SK-N-SH (cell line): ENCODE measurements around the gene OGFOD3. TPM values are rescaled to one million over a fixed set of nuclear protein-coding genes. Genes with fewer than 3 reads are reported as not detected.

ENCODE experiments used
- CTCF ChIA-PET: fragments of 300-600, 350-600 bp; formaldehyde crosslinking; extraction: SDS; loops from one replicate; lab custom pipeline; 2021; lab: Yijun Ruan, JAX
- POLR2A ChIA-PET: fragments of 350-600 bp; sonication (Branson Sonifier 250); formaldehyde crosslinking; extraction: SDS; loops from one replicate; lab custom pipeline; 2020; ENCODE audit warnings: antibody characterized with exemption, inconsistent platforms; lab: Yijun Ruan, JAX
- DNase-seq: peaks from one replicate; pipeline ENCODE4 v3.0.0; 2012
- H2AFZ ChIP-seq: fragments of 200-600 bp; sonication (generic); 2 replicates; pipeline ENCODE4 v1.8.1; 2016; ENCODE audit warnings: antibody characterized with exemption, mild to moderate bottlenecking, low read depth
- H3F3A ChIP-seq: fragments of 200-600 bp; sonication (generic); replicated peaks from 2 replicates; pipeline ENCODE3; 2016; ENCODE audit warnings: antibody characterized with exemption, mild to moderate bottlenecking; ENCODE audit not compliant: insufficient read depth
- H3K27ac ChIP-seq, 2 experiments: fragments of 200-500 bp in 1 of 2; fragments of 200-600 bp in 1 of 2; sonication (Bioruptor generic) in 1 of 2; sonication (generic), shearing (Covaris generic) in 1 of 2; 2 replicates each; pipeline versions ENCODE4 v1.5.1 to v1.6.1; 2014 to 2016; ENCODE audit warnings: low read depth in 2 of 2, inconsistent platforms in 1 of 2, low read length in 1 of 2, mild to moderate bottlenecking in 1 of 2, mixed read lengths in 1 of 2
- H3K27me3 ChIP-seq: fragments of 200-600 bp; sonication (generic), shearing (Covaris generic); 2 replicates; pipeline ENCODE4 v1.6.1; 2016; ENCODE audit warnings: mixed run types; ENCODE audit not compliant: insufficient read depth
- H3K36me3 ChIP-seq, 2 experiments: fragments of 200-500 bp in 1 of 2; fragments of 200-600 bp in 1 of 2; sonication (Bioruptor generic) in 1 of 2; sonication (generic) in 1 of 2; replicated peaks in 1 of 2; 2 replicates each; pipeline versions ENCODE3 to v1.5.1; 2014 to 2016; ENCODE audit warnings: low read length in 1 of 2, mild to moderate bottlenecking in 1 of 2; ENCODE audit not compliant: insufficient read depth in 2 of 2, control insufficient read depth in 1 of 2
- H3K4me1 ChIP-seq, 2 experiments: fragments of 200-500 bp in 1 of 2; fragments of 200-600 bp in 1 of 2; sonication (Bioruptor generic) in 1 of 2; sonication (generic), shearing (Covaris generic) in 1 of 2; 2 replicates each; pipeline versions ENCODE4 v1.5.1 to v1.6.1; 2014 to 2016; ENCODE audit warnings: low read depth in 1 of 2, low read length in 1 of 2, mixed run types in 1 of 2; ENCODE audit not compliant: insufficient read depth in 2 of 2, control insufficient read depth in 1 of 2
- H3K4me2 ChIP-seq: fragments of 200-600 bp; sonication (generic), shearing (Covaris generic); 2 replicates; pipeline ENCODE4 v1.6.1; 2017; ENCODE audit warnings: mixed run types
- H3K4me3 ChIP-seq, 2 experiments: fragments of 200-500 bp in 1 of 2; fragments of 200-600 bp in 1 of 2; sonication (Bioruptor generic) in 1 of 2; sonication (generic), shearing (Covaris generic) in 1 of 2; 2 replicates each; pipeline versions ENCODE4 v1.5.1 to v1.8.1; 2014 to 2016; ENCODE audit warnings: low read depth in 2 of 2, inconsistent platforms in 1 of 2, low read length in 1 of 2, mild to moderate bottlenecking in 1 of 2, mixed read lengths in 1 of 2, moderate library complexity in 1 of 2
- H3K79me2 ChIP-seq: fragments of 200-600 bp; sonication (generic); 2 replicates; pipeline ENCODE4 v1.8.1; 2017; ENCODE audit warnings: mild to moderate bottlenecking; ENCODE audit not compliant: insufficient read depth
- H3K9ac ChIP-seq: fragments of 200-600 bp; sonication (generic); 2 replicates; pipeline ENCODE4 v1.6.1; 2017; ENCODE audit warnings: mixed run types
- H3K9me2 ChIP-seq: fragments of 200-600 bp; sonication (generic); 2 replicates; pipeline ENCODE4 v1.6.1; 2017; ENCODE audit warnings: mixed run types
- H3K9me3 ChIP-seq: fragments of 200-600 bp; sonication (generic); 2 replicates; pipeline ENCODE4 v1.6.1; 2017; ENCODE audit warnings: mixed run types, mild to moderate bottlenecking, moderate library complexity
- H4K20me1 ChIP-seq: fragments of 200-600 bp; sonication (generic); 2 replicates; pipeline ENCODE4 v1.6.1; 2017; ENCODE audit warnings: mild to moderate bottlenecking, mixed run types; ENCODE audit not compliant: insufficient read depth
- CHD2 ChIP-seq: fragments of 150-350 bp; IDR thresholded peaks from 2 replicates; pipeline ENCODE4 v1.6.1; 2018; ENCODE audit warnings: low read length; ENCODE audit not compliant: partially characterized antibody
- CTCF ChIP-seq: fragments of 200-600 bp; sonication (generic); IDR thresholded peaks from 2 replicates; pipeline ENCODE4 v1.6.1; 2017; ENCODE audit warnings: antibody characterized with exemption, mild to moderate bottlenecking, moderate library complexity
- ELF1 ChIP-seq: IDR thresholded peaks from 2 replicates; pipeline ENCODE4 v1.4.0; 2012
- EP300 ChIP-seq, 2 experiments: IDR thresholded peaks; 2 replicates each; pipeline versions ENCODE4 v1.4.0 to v1.6.1; 2012; ENCODE audit warnings: borderline replicate concordance in 1 of 2, low read depth in 1 of 2, low read length in 1 of 2
- EZH2phosphoT487 ChIP-seq: fragments of 200-600 bp; sonication (generic); IDR thresholded peaks from 2 replicates; pipeline ENCODE4 v1.6.1; 2017; ENCODE audit warnings: low read depth, mixed run types, mild to moderate bottlenecking, antibody characterized with exemption, moderate library complexity, borderline replicate concordance
- FOSL2 ChIP-seq: IDR thresholded peaks from 2 replicates; pipeline ENCODE4 v1.4.0; 2012; ENCODE audit warnings: low read depth, mild to moderate bottlenecking, moderate library complexity, borderline replicate concordance
- FOXJ3 ChIP-seq: sonication (generic); formaldehyde crosslinking; IDR thresholded peaks from 2 replicates; pipeline ENCODE4 v1.5.1; 2020; ENCODE audit warnings: mild to moderate bottlenecking, missing genetic modification reagents
- FOXM1 ChIP-seq: IDR thresholded peaks from 2 replicates; pipeline ENCODE4 v1.4.0; 2012; ENCODE audit warnings: low read depth, mild to moderate bottlenecking
- JUND ChIP-seq: IDR thresholded peaks from 2 replicates; pipeline ENCODE4 v1.4.0; 2012
- MXI1 ChIP-seq: IDR thresholded peaks from 2 replicates; pipeline ENCODE4 v1.6.1; 2012; ENCODE audit warnings: mild to moderate bottlenecking, low read depth, low read length, improper control_type of control experiment
- NRF1 ChIP-seq: IDR thresholded peaks from 2 replicates; pipeline ENCODE4 v1.6.1; 2012; ENCODE audit warnings: low read depth, mild to moderate bottlenecking, low read length
- POLR2AphosphoS5 ChIP-seq: IDR thresholded peaks from 2 replicates; pipeline ENCODE4 v1.6.1; 2012; ENCODE audit warnings: low read depth, low read length
- RAD21 ChIP-seq: IDR thresholded peaks from 2 replicates; pipeline ENCODE4 v1.6.1; 2012; ENCODE audit warnings: mild to moderate bottlenecking, low read length
- RCOR1 ChIP-seq: fragments of 150-350 bp; IDR thresholded peaks from 2 replicates; pipeline ENCODE4 v1.6.1; 2017; ENCODE audit warnings: antibody characterized with exemption, low read length
- RFX5 ChIP-seq: IDR thresholded peaks from 2 replicates; pipeline ENCODE4 v1.6.1; 2012; ENCODE audit warnings: mild to moderate bottlenecking, improper control_type of control experiment, low read length
- RXRA ChIP-seq: IDR thresholded peaks from 2 replicates; pipeline ENCODE4 v1.4.0; 2012; ENCODE audit warnings: low read depth, mild to moderate bottlenecking, borderline replicate concordance
- SIN3A ChIP-seq: IDR thresholded peaks from 2 replicates; pipeline ENCODE4 v1.6.1; 2012; ENCODE audit warnings: low read depth, mild to moderate bottlenecking, low read length, moderate library complexity, borderline replicate concordance
- SMC3 ChIP-seq: IDR thresholded peaks from 2 replicates; pipeline ENCODE4 v1.6.1; 2012; ENCODE audit warnings: low read depth, low read length, improper control_type of control experiment
- USF1 ChIP-seq: IDR thresholded peaks from 2 replicates; pipeline ENCODE4 v1.4.0; 2012; ENCODE audit warnings: low read depth, borderline replicate concordance
- YY1 ChIP-seq: IDR thresholded peaks from 2 replicates; pipeline ENCODE4 v1.4.0; 2012; ENCODE audit warnings: low read depth, mild to moderate bottlenecking
- ZBTB33 ChIP-seq: IDR thresholded peaks from 2 replicates; pipeline ENCODE4 v1.4.0; 2012; ENCODE audit warnings: low read depth, borderline replicate concordance
- WGBS: methylation state at CpG from one replicate; pipeline ENCODE4 v1.1.6; 2017; ENCODE audit warnings: low lambda C conversion rate; 5-methylcytosine and 5-hydroxymethylcytosine counted together
- polyA plus RNA-seq, 3 experiments: library from polyadenylated mRNA; depleted of rRNA; stranded (reverse); fragments of >200 nt; gene quantifications; 2 replicates each; pipeline ENCODE4 v1.2.3, GENCODE V29; 2012
- TF ChIP-seq, protein P1 (sequence below): fragments of 150-350 bp; IDR thresholded peaks from 2 replicates; pipeline ENCODE4 v1.6.1; 2016; ENCODE audit warnings: mild to moderate bottlenecking, low read depth, low read length
- TF ChIP-seq, protein P2 (sequence below): IDR thresholded peaks from 2 replicates; pipeline ENCODE4; 2012
- TF ChIP-seq, protein P3 (sequence below): IDR thresholded peaks from 2 replicates; pipeline ENCODE4 v1.4.0; 2012; ENCODE audit warnings: low read depth

Gene OGFOD3
- polyA plus RNA-seq, 1 of the 3 experiments (the other 2 are of a cell fraction) = 68.2 TPM

DNA sequence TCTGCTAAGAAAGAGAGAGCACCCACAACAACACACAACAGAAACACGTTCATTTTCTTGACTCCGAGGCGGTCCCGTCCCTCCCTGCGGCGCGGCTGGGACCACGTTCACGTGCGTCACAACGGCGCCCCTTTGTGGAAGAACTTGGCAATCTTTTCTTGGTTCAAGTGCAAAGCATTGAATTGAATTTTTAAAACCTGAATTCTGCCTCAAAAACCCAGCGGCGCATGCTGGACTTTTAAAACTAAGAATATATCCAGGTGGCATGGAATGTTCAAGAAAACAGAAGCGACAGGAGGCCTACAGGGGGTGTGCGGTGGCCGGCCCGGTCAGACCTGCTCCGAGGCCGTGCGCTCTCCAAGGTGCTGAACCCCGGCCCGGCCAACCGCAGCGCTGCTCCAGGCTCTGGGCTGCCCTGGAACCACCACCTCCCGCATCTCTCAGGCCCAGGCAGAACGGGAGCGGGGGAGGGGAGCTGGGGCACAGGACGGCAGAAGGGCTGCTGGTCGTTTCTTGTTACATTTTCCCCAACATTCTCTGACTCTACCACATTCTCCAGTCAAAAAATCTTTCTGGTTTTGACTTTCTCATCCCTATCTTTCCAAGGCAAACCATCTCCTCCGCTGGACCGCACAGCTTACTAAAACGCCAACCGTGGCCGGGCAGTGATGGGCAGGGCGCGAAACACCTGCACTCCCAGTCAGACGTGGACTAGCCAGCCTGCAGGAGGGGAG, 3.7 kb downstream of the OGFOD3 start:
- peak; percentile 90 for DNase-seq
- 50% methylated on average over 33 of the region's 38 CpGs for WGBS
- CTCF ChIA-PET = interaction anchor here (0.6 to 11.3 kb wide), 30 partner anchors 8 to 179 kb away, joined by 3 to 124 read pairs (median 4); partner anchors contain the start of genes CD7, SECTM1 and TEX19
- TF ChIP-seq ELF1 (no peak), EZH2phosphoT487 (no peak), JUND (no peak), FOXM1 (no peak), RXRA (no peak), CHD2 (peak; percentile 24), CTCF (peak; percentile 99), ZBTB33 (no peak), USF1 (no peak), SIN3A (peak; percentile 50; the same call in 1 of the 2 replicates), RAD21 (peak; percentile 96), FOSL2 (no peak), MXI1 (0 out of 2 replicates have a peak, but pooled peaks have one; percentile 54), RFX5 (peak; percentile 62; the same call in 1 of the 2 replicates), FOXJ3 (CRISPR knock-in tag) (no peak), NRF1 (no peak), YY1 (no peak), EP300 (IDR thresholded peaks at IDR 0.05; ENCODE audit: borderline replicate concordance in 1 of 2, low read depth in 1 of 2, low read length in 1 of 2) (0 out of 4 replicates have a peak, but pooled peaks of 1 of the 2 experiments have one; percentile 13), SMC3 (peak; percentile 94), POLR2AphosphoS5 (no peak), RCOR1 (peak; percentile 32; the same call in 1 of the 2 replicates)
- TF ChIP-seq, protein P1, sequence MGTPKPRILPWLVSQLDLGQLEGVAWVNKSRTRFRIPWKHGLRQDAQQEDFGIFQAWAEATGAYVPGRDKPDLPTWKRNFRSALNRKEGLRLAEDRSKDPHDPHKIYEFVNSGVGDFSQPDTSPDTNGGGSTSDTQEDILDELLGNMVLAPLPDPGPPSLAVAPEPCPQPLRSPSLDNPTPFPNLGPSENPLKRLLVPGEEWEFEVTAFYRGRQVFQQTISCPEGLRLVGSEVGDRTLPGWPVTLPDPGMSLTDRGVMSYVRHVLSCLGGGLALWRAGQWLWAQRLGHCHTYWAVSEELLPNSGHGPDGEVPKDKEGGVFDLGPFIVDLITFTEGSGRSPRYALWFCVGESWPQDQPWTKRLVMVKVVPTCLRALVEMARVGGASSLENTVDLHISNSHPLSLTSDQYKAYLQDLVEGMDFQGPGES = no peak
- TF ChIP-seq, protein P2, sequence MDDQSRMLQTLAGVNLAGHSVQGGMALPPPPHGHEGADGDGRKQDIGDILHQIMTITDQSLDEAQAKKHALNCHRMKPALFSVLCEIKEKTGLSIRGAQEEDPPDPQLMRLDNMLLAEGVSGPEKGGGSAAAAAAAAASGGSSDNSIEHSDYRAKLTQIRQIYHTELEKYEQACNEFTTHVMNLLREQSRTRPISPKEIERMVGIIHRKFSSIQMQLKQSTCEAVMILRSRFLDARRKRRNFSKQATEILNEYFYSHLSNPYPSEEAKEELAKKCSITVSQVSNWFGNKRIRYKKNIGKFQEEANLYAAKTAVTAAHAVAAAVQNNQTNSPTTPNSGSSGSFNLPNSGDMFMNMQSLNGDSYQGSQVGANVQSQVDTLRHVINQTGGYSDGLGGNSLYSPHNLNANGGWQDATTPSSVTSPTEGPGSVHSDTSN = no peak
- TF ChIP-seq, protein P3, sequence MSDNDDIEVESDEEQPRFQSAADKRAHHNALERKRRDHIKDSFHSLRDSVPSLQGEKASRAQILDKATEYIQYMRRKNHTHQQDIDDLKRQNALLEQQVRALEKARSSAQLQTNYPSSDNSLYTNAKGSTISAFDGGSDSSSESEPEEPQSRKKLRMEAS = 0 out of 2 replicates have a peak, but pooled peaks have one; percentile 43

More for the DNA sequence above, 3.7 kb downstream of the OGFOD3 start:
- Histone ChIP-seq H3K4me1 (peaks cover 0 to 13% of the 10 kb centered on the region in 2 experiments; a peak in 2 of 4 replicates), H3F3A (peaks cover 8% of the 10 kb centered on the region), H3K9me3 (no peaks in the 10 kb centered on the region), H3K4me2 (no peak overlapping the region), H4K20me1 (peaks cover 60% of the 10 kb centered on the region), H3K27ac (no peak overlapping the region), H3K27me3 (no peaks in the 10 kb centered on the region), H3K79me2 (peaks cover 19% of the 10 kb centered on the region), H2AFZ (no peak overlapping the region), H3K9me2 (no peaks in the 10 kb centered on the region), H3K36me3 (peaks cover 0 to 3% of the 10 kb centered on the region in 2 experiments), H3K9ac (no peak overlapping the region), H3K4me3 (peak overlapping the region in 1 of 2 experiments; percentile 20; a peak in 1 of 4 replicates)
- POLR2A ChIA-PET = no interaction called here
